Heart right ventricle (tissue), 16 donors: Measurements from ENCODE around the gene DGAT2. TPM values are rescaled to one million over a fixed set of nuclear protein-coding genes. Genes with fewer than 3 reads are reported as not detected.

Source experiments
- ATAC-seq, 8 donors: fragments of 200-7000 bp; cut with Tn5 transposase; one replicate each; pipeline ENCODE4 v1.9.1; 2020; ENCODE audit warnings: mild to moderate bottlenecking in 8 of 8, moderate library complexity in 8 of 8, moderate number of reproducible peaks in 1 of 8
- DNase-seq, 2 donors: peaks; one replicate each; pipeline ENCODE4 v3.0.0-alpha.2; 2020
- H3K27ac ChIP-seq, 10 donors: fragments of 200-600 bp; sonication (generic) in 2 of 10; one replicate each; pipeline versions ENCODE4 v1.5.0 to v1.8.0; 2020 to 2022; ENCODE audit warnings: mild to moderate bottlenecking in 3 of 10
- H3K27me3 ChIP-seq, 7 donors: fragments of 200-600 bp; one replicate each; pipeline ENCODE4 v1.8.0; 2021 to 2022; ENCODE audit warnings: mild to moderate bottlenecking in 2 of 7
- H3K36me3 ChIP-seq, 9 donors: fragments of 200-600 bp; sonication (generic) in 1 of 9; one replicate each; pipeline versions ENCODE4 v1.5.0 to v1.8.0; 2020 to 2022; ENCODE audit warnings: mild to moderate bottlenecking in 2 of 9
- H3K4me1 ChIP-seq, 9 donors: fragments of 200-600 bp; sonication (generic) in 1 of 9; one replicate each; pipeline versions ENCODE4 v1.5.0 to v1.8.0; 2020 to 2022; ENCODE audit warnings: mild to moderate bottlenecking in 4 of 9
- H3K4me3 ChIP-seq, 10 donors: fragments of 200-600 bp; sonication (generic) in 2 of 10; one replicate each; pipeline versions ENCODE4 v1.5.0 to v1.8.0; 2020 to 2022; ENCODE audit warnings: mild to moderate bottlenecking in 7 of 10, moderate library complexity in 2 of 10
- H3K9me3 ChIP-seq, 11 donors: fragments of 200-600 bp in 10 of 11; sonication (generic) in 2 of 11; one replicate each; pipeline versions ENCODE4 v1.5.0 to v1.8.0; 2013 to 2022; ENCODE audit warnings: mild to moderate bottlenecking in 2 of 11, control low read depth in 1 of 11, moderate library complexity in 1 of 11
- WGBS, 2 donors: extraction: QIAGEN DNeasy Blood & Tissue Kit; methylation state at CpG; one replicate each; pipeline ENCODE4 v1.1.7; 2013; ENCODE audit warnings: inconsistent platforms in 1 of 2; 5-methylcytosine and 5-hydroxymethylcytosine counted together
- intact Hi-C, 10 donors: fragments of 100-400 bp; cut with DNase I; formaldehyde crosslinking; loops; one replicate each; pipeline versions ENCODE4 v1.11.1 to v1.14.2; 2022
- polyA plus RNA-seq, 2 donors: library from polyadenylated mRNA; stranded (reverse); fragments of 200-250 nt; gene quantifications; one replicate each; pipeline ENCODE4 v1.2.3, GENCODE V29; 2013
- total RNA-seq, 10 donors: library from RNA; stranded (reverse); fragmentation: NEBNext Ultra II Directional in 3 of 10; extraction: Animal tissue kit (Norgen Biotek cat#: 25700) in 3 of 10; gene quantifications; one replicate each; pipeline versions ENCODE4 v1.2.1 to v1.2.4, GENCODE V29; 2021 to 2023
- TF ChIP-seq, protein P1 (sequence below), 9 donors: fragments of 200-600 bp; sonication (generic) in 2 of 9; IDR thresholded peaks; one replicate each; pipeline versions ENCODE4 v1.5.0 to v1.8.0; 2021 to 2022; ENCODE audit warnings: antibody characterized with exemption in 9 of 9, mild to moderate bottlenecking in 5 of 9, moderate library complexity in 1 of 9
- donor health status: Arrhythmogenic right ventricular cardiomyopathy.
- donor health status: ischemic (EF 13 %, LVEDD 7.1; RV severe dilation, severe dysfunction).
- donor health status: healthy with polysubstance abuse.
- donor health status: DM: no; HTN: yes; CAD: no.
- donor health status: DM: no; HTN: no; CAD: no.
- donor health status: ischemic (EF 25% LVEDD 6.9; RV normal size, moderate dysfunction).
- donor health status: ischemic (EF 25% LVEDD 5.7; RV mildly dilated, moderate dysfunction).
- donor health status: healthy.
- donor health status: DM: yes; HTN: yes; CAD: no.
- donor health status: Ischemic cardiomyopathy.
- donor health status: ischemic (EF 35%, LVEDD 5.7; RV mildly dilated, moderate dysfunction).
- donor health status: nonischemic (EF 11% LVEDD 7.7; RV severe dilation, severe dysfunction).
- donor health status: DM: yes; HTN: yes; CAD: no.
- donor health status: PGD.
- donor health status: ischemic (EF 29% LVEDD 5.4; RV normal size, mild dysfunction).
- donor health status: nonischemic (EF 23%, LVEDD 6.1; RV moderate dilation, normal function).

DGAT2 gene
- total and polyA plus RNA-seq, 12 donors = 6.2 to 24.4 (median 10.6) TPM

DNA sequence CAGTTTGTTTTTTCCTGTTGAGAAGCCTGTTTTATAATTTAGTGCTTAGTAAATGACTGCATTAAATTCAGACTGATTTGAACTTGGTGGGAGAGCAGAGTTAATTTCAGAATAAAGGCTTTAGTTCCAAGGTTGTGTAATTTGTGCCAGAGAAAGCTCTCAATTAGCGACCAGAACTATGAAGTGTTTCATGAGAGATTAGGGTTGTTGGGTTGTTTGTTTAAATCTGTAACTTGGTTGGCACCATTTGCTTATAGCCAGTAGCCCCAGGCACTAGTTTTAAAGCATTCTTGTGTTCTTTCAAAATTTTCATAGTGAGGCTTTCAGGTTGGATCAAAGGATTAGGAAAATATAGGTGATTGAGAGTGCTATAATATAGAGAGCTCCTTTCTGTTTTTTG is 71.9 kb downstream of the DGAT2 start:
- WGBS, 2 donors = 36 to 45% methylated on average over 1 of the region's 1 CpG
- Histone ChIP-seq H3K4me1 (peaks cover 0 to 40% (median 23%) of the 10 kb centered on the region in 9 donors), H3K27ac (no peak overlapping the region), H3K9me3 (peaks cover 0 to 3% (median 0%) of the 10 kb centered on the region in 11 donors), H3K4me3 (no peak overlapping the region), H3K27me3 (no peaks in the 10 kb centered on the region), H3K36me3 (peaks cover 0 to 15% (median 0%) of the 10 kb centered on the region in 9 donors)
- ATAC-seq (no peak), DNase-seq (no peak)
- TF ChIP-seq, protein P1, sequence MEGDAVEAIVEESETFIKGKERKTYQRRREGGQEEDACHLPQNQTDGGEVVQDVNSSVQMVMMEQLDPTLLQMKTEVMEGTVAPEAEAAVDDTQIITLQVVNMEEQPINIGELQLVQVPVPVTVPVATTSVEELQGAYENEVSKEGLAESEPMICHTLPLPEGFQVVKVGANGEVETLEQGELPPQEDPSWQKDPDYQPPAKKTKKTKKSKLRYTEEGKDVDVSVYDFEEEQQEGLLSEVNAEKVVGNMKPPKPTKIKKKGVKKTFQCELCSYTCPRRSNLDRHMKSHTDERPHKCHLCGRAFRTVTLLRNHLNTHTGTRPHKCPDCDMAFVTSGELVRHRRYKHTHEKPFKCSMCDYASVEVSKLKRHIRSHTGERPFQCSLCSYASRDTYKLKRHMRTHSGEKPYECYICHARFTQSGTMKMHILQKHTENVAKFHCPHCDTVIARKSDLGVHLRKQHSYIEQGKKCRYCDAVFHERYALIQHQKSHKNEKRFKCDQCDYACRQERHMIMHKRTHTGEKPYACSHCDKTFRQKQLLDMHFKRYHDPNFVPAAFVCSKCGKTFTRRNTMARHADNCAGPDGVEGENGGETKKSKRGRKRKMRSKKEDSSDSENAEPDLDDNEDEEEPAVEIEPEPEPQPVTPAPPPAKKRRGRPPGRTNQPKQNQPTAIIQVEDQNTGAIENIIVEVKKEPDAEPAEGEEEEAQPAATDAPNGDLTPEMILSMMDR (IDR thresholded peaks at IDR 0.05) = no peak
- intact Hi-C loops = no loop called here

- WGBS, 2 donors = 75% methylated on average over 2 of the region's 2 CpGs
Measured at GRCh38 chr11:75841739-75842138, 73.2 kb downstream of the DGAT2 start.

DNA sequence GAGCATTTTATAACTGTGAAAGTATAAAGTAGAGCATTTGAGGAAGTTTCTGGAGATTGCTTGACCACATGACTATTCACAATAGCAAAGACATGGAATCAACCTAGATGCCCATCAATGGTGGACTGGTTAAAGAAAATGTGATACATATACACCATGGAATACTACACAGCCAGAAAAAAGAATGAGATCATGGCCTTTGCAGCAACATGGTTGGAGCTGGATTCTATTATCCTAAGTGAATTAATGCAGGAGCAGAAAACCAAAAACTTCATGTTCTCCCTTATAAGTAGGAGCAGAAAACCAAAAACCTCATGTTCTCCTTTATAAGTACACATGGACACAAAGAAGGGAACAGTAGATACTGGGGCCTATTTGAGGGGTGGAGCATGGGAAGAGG is 76.7 kb downstream of the DGAT2 start:
- peaks cover 3 to 26% (median 11%) of the 10 kb centered on the region in 9 donors for H3K4me1 ChIP-seq
- no peak overlapping the region for H3K4me3 ChIP-seq
- DNase-seq = no peak
- intact Hi-C loops = no loop called here
- TF ChIP-seq, protein P1 (IDR thresholded peaks at IDR 0.05) = no peak
- no peak overlapping the region for H3K27ac ChIP-seq
- peaks cover 0 to 3% (median 0%) of the 10 kb centered on the region in 11 donors for H3K9me3 ChIP-seq
- ATAC-seq = no peak
- no peaks in the 10 kb centered on the region for H3K27me3 ChIP-seq
- H3K36me3 ChIP-seq = no peaks in the 10 kb centered on the region

More at GRCh38 chr11:75841739-75842138, 73.2 kb downstream of the DGAT2 start:
- no peaks in the 10 kb centered on the region for H3K27me3 ChIP-seq
- no peak overlapping the region for H3K4me3 ChIP-seq
- H3K4me1 ChIP-seq = peaks cover 0 to 30% (median 15%) of the 10 kb centered on the region in 9 donors
- TF ChIP-seq, protein P1 (IDR thresholded peaks at IDR 0.05) = no peak
- H3K9me3 ChIP-seq = peaks cover 0 to 3% (median 0%) of the 10 kb centered on the region in 11 donors
- ATAC-seq (no peak), DNase-seq (no peak)
- H3K36me3 ChIP-seq = peaks cover 0 to 15% (median 0%) of the 10 kb centered on the region in 9 donors
- no peak overlapping the region for H3K27ac ChIP-seq
- intact Hi-C loops = no loop called here

DNA sequence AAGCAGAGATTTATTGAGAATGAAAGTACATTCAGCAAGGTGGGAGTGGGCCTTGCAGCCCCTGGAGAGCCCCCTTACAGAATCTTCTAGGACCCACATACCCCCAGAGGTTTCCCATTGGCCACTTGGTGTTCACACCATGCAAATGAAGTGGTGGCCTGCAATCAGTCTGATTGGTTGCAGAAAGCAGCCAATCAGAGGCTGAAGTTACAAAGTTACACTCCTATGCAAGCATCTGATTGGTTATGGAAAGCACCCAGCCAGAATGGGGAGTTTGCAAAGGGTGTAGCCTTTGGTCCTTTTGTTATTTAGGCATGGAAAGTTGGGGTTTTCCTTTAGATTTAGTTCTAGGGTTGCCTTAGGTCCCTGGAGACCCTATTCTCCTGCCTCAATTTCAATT is 81.3 kb downstream of the DGAT2 start:
- ATAC-seq = no peak

More for the DNA sequence above, 81.3 kb downstream of the DGAT2 start:
- Histone ChIP-seq H3K9me3 (peaks cover 0 to 3% (median 0%) of the 10 kb centered on the region in 11 donors), H3K4me1 (peaks cover 9 to 29% (median 21%) of the 10 kb centered on the region in 9 donors), H3K4me3 (no peak overlapping the region), H3K27me3 (no peaks in the 10 kb centered on the region), H3K27ac (peak overlapping the region in 1 of 10 donors; percentile 69), H3K36me3 (peaks cover 0 to 24% (median 0%) of the 10 kb centered on the region in 9 donors)
- DNase-seq = no peak
- intact Hi-C loops = no loop called here
- TF ChIP-seq, protein P1 (IDR thresholded peaks at IDR 0.05) = no peak
